ENCODE results near the gene OR52N1.

OR52N1 gene

DNA sequence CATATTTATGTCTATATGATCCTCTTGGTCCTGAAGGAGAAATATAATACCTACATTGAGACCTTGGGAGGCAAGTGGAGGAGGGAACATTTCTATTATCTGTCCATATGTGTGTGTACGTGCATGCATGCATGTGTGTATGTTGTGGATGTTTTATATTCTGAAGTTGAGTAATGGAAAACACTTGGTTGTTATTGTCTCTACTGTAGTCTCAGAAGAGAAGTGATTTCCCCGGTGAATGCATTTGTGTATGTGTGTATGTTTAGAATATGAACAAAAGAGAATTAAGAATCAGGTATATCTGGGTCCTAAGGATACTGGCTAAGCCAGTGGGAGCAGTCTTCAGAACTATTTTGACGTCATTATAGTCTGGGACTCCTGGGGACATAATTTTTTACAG lies at the start of gene OR52N1:
OR52N1 (minus strand) TSS at position 101 of the 400 bp plus-strand sequence. CDS start 2,449 bp downstream, outside the sequence.
- DNase-seq (ENCODE audit: low spot score): no peak
- in situ Hi-C loops (cut with MboI; ENCODE audit: low pct_unique_long_range_greater_than_20kb, low sequenced_read_pairs, unreplicated experiment): no loop called here
- TF ChIP-seq, protein P1, sequence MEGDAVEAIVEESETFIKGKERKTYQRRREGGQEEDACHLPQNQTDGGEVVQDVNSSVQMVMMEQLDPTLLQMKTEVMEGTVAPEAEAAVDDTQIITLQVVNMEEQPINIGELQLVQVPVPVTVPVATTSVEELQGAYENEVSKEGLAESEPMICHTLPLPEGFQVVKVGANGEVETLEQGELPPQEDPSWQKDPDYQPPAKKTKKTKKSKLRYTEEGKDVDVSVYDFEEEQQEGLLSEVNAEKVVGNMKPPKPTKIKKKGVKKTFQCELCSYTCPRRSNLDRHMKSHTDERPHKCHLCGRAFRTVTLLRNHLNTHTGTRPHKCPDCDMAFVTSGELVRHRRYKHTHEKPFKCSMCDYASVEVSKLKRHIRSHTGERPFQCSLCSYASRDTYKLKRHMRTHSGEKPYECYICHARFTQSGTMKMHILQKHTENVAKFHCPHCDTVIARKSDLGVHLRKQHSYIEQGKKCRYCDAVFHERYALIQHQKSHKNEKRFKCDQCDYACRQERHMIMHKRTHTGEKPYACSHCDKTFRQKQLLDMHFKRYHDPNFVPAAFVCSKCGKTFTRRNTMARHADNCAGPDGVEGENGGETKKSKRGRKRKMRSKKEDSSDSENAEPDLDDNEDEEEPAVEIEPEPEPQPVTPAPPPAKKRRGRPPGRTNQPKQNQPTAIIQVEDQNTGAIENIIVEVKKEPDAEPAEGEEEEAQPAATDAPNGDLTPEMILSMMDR (IDR thresholded peaks at IDR 0.05; ENCODE audit: extremely low read depth, insufficient read depth, missing control alignments): no peak

DNA sequence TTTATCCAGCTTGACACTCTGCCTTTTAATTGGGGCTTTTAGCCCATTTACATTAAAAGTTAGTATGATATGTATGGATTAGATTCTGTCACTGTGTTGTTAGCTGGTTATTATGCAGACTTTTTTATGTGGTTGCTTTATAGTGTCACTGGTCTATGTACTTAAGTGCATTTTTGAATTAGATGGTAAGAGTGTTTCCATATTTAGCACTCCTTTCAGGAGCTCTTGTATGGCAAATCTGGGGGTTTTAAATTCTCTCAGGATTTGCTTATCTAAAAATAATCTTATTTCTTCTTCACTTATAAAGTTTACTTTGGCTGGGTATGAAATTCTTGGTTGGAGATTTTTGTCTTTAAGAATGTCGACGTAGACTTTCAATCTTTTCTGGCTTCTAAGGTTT lies 46.6 kb upstream of the OR52N1 start:
- TF ChIP-seq, protein P1 (IDR thresholded peaks at IDR 0.05; ENCODE audit: extremely low read depth, insufficient read depth, missing control alignments): no peak
- DNase-seq (ENCODE audit: low spot score): no peak
- in situ Hi-C loops (cut with MboI; ENCODE audit: low pct_unique_long_range_greater_than_20kb, low sequenced_read_pairs, unreplicated experiment): no loop called here

DNA sequence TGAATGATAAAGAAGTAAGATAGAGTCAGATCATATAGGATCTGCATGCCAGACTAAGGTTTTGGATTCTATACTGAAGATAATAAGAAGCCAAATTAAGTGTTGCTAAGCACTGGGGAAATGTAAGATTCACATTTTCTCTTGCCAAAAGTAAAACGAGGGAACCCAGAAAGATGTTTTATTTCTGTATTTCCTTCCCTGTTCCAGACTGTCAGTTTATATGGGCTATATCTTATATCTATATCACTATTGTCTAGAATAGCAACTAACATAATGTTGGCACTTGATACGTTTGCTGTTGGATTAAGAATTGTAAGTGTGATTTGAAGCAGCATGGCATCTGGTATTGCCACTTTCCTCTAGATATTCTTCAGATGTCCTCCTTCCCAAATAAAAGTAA lies 42.4 kb upstream of the OR52N1 start:
- in situ Hi-C loops (cut with MboI; ENCODE audit: low pct_unique_long_range_greater_than_20kb, low sequenced_read_pairs, unreplicated experiment): no loop called here
- TF ChIP-seq, protein P1 (IDR thresholded peaks at IDR 0.05; ENCODE audit: extremely low read depth, insufficient read depth, missing control alignments): no peak
- DNase-seq (ENCODE audit: low spot score): no peak

DNA sequence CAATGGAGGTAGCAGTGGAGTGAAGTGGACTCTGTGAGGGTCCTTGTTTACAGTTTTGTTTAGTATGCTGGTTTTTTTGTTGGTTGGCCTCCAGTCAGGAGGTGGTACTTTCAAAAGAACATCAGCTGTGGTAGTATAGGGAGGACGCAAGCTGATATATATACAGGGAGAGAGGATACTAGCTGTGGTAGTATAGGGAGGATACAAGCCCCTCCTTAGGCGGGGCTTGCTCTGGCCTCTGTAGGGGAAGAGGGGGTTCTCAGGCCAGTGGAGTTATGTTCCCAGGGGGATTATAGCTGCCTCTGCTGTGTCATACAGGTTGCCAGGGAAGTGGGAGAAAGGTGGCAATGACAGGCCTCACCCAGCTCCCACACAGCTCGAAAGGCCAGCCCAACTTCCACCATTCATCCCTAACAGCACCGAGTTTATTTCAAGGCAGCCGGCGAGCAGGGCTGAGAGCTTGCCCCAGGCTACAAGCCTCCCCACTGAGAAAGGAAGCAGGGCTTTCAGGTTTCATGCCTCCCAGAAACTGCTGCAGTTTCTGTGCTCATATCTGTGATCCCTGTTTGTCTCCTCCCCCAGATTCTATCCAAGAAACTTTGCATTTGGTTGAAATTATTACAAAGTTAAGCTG lies 40.2 kb upstream of the OR52N1 start:
- in situ Hi-C loops (cut with MboI; ENCODE audit: low pct_unique_long_range_greater_than_20kb, low sequenced_read_pairs, unreplicated experiment): no loop called here
- no peak for DNase-seq (ENCODE audit: low spot score)
- TF ChIP-seq, protein P1 (IDR thresholded peaks at IDR 0.05; ENCODE audit: extremely low read depth, insufficient read depth, missing control alignments): no peak

DNA sequence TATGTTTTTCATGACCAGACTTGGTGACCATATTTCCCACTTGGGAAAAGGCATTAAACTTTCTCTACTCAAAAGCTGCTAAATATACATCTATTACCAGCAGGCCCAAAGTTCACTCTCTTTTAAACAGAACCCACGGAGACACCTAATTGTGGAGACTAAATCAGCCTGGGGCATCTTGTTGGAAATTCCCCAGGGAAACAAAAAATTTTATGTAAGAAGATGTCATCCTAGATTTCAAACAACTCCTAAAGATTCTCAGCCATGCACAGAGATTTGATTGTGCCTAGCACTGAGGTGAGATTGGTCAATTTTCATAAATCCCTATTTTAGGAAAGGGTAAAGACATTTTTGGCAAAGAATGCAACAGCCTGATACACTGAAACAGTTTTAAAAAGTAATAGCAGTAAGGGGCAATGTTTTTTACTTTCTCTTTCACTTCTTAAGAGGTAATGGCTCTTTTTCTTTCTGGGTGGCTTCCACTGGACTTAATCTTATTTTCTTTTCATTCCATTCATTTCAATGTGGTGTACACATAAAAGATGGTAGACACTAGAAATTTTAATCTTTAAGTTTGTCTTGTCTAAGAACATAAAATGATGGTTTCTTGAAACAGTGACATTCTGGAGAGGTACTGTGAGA lies 27.3 kb upstream of the OR52N1 start:
- DNase-seq (ENCODE audit: low spot score): peak; percentile 12
- in situ Hi-C loops (cut with MboI; ENCODE audit: low pct_unique_long_range_greater_than_20kb, low sequenced_read_pairs, unreplicated experiment): loop anchor here (25.0 kb wide), 1 partner anchor 331 kb away; the partner anchor contains the start of gene OR52D1
- TF ChIP-seq, protein P1 (IDR thresholded peaks at IDR 0.05; ENCODE audit: extremely low read depth, insufficient read depth, missing control alignments): no peak

DNA sequence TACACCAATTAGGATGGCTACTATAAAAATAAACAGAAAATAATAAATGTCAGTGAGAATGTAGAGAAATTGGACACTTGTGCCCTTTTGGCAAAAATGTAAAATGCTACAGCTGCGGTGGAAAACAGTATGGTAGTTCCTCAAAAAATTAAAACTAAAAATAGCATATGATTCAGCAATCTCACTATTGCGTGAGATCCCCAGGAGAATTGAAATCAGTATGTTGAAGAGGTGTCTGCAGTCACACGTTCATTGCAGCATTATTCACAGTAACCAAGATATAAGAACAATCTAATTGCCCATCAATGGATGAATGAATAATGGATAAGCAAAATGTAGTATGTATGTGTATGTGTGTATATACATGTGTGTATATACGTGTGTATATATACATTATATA lies 24.5 kb upstream of the OR52N1 start:
- no peak for DNase-seq (ENCODE audit: low spot score)

More for the DNA sequence above, 24.5 kb upstream of the OR52N1 start:
- in situ Hi-C loops (cut with MboI; ENCODE audit: low pct_unique_long_range_greater_than_20kb, low sequenced_read_pairs, unreplicated experiment): loop anchor here (25.0 kb wide), 1 partner anchor 328 kb away; the partner anchor contains the start of gene OR52D1
- TF ChIP-seq, protein P1 (IDR thresholded peaks at IDR 0.05; ENCODE audit: extremely low read depth, insufficient read depth, missing control alignments): no peak

All from GM13977 (cell line).